Activated CD8-positive, alpha-beta T cell treated with anti-CD3 and anti-CD28 coated beads, Interleukin-2, amount 10 ng/mL, durations not matched to agents 7 days and 5 days (primary cell): ENCODE measurements around the gene CDKAL1. TPM values are rescaled to one million over a fixed set of nuclear protein-coding genes. Genes with fewer than 3 reads are reported as not detected.

ENCODE experiments used
- ATAC-seq: fragments of 150-1000 bp; cut with Tn5 transposase; one replicate; pipeline ENCODE4 v1.10.0; 2021; ENCODE audit warnings: moderate library complexity
- CTCF ChIA-PET: fragments of 350-600 bp; sonication (Branson Sonifier 250); formaldehyde crosslinking; loops from one replicate; lab custom pipeline; 2021; ENCODE audit warnings: antibody characterized with exemption; lab: Charles Lee
- POLR2A ChIA-PET: fragments of 350-600 bp; sonication (Branson Sonifier 250); formaldehyde crosslinking; loops from one replicate; lab custom pipeline; 2021; ENCODE audit warnings: antibody characterized with exemption; lab: Charles Lee
- DNase-seq: peaks from one replicate; pipeline ENCODE4 v3.0.0-alpha.2; 2020
- H3K27ac Mint-ChIP-seq: one replicate; pipeline ENCODE4 v1.8.0; 2021; ENCODE audit warnings: mild to moderate bottlenecking, mixed read lengths
- H3K27me3 Mint-ChIP-seq: one replicate; pipeline ENCODE4 v1.8.0; 2021; ENCODE audit warnings: low read depth, mixed read lengths
- H3K36me3 Mint-ChIP-seq: one replicate; pipeline ENCODE4 v1.8.0; 2021; ENCODE audit warnings: low read depth, mixed read lengths
- H3K4me1 Mint-ChIP-seq: one replicate; pipeline ENCODE4 v1.8.0; 2021; ENCODE audit warnings: low read depth, mixed read lengths
- H3K4me3 Mint-ChIP-seq: one replicate; pipeline ENCODE4 v1.8.0; 2021; ENCODE audit warnings: mild to moderate bottlenecking, mixed read lengths
- H3K9me3 Mint-ChIP-seq: one replicate; pipeline ENCODE4 v1.8.0; 2022; ENCODE audit warnings: mixed read lengths; ENCODE audit not compliant: insufficient read depth
- total RNA-seq, 2 experiments: library from RNA; stranded (reverse); gene quantifications; one replicate each; pipeline ENCODE4 v1.2.3, GENCODE V29; 2021

CDKAL1 gene
- total RNA-seq, 2 experiments from 2014 or later, result 24.3 to 25.2 TPM

GRCh38 chr6:20931093-20931492 is 396.8 kb downstream of the CDKAL1 start:
- DNase-seq, result no peak
- ChIA-PET CTCF (no interaction called here), POLR2A (no interaction called here)
- no peak overlapping the region for H3K27ac Mint-ChIP-seq
- H3K9me3 Mint-ChIP-seq, result no peaks in the 10 kb centered on the region
- H3K4me3 Mint-ChIP-seq, result no peak overlapping the region
- no peaks in the 10 kb centered on the region for H3K27me3 Mint-ChIP-seq
- H3K4me1 Mint-ChIP-seq, result no peaks in the 10 kb centered on the region
- no peaks in the 10 kb centered on the region for H3K36me3 Mint-ChIP-seq
- ATAC-seq, result no peak

DNA sequence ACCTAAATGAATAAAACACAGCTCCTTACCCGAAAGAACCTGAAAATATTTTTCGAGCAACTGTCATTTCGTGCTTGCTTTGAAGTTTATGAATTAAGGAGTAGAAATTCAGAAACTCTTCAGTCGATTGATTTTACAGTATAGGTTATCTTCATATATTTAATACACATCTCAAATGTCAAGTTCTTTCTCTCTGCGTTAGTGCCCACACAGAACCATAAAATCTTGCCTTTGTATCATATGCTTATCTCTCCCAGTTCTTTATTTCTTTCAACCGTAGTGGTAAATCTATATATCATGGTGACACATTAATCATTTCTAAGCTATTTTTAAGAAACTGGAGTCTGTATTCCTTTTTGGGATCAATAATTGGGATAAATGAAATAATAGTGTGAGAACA is 397.5 kb downstream of the CDKAL1 start:
- Mint-ChIP-seq H3K27ac (no peak overlapping the region), H3K9me3 (no peaks in the 10 kb centered on the region), H3K27me3 (no peaks in the 10 kb centered on the region), H3K4me1 (no peaks in the 10 kb centered on the region), H3K36me3 (no peaks in the 10 kb centered on the region), H3K4me3 (no peak overlapping the region)
- ChIA-PET POLR2A (no interaction called here), CTCF (no interaction called here)
- ATAC-seq (no peak), DNase-seq (no peak)

GRCh38 chr6:20932284-20932683 is 398.0 kb downstream of the CDKAL1 start:
- no peak for ATAC-seq
- POLR2A ChIA-PET, result no interaction called here
- Mint-ChIP-seq H3K4me3 (no peak overlapping the region), H3K9me3 (no peaks in the 10 kb centered on the region), H3K36me3 (peaks cover under 1% of the 10 kb centered on the region), H3K4me1 (no peaks in the 10 kb centered on the region), H3K27me3 (no peaks in the 10 kb centered on the region), H3K27ac (no peak overlapping the region)
- DNase-seq, result no peak
- CTCF ChIA-PET, result no interaction called here

- Mint-ChIP-seq H3K36me3 (peaks cover 3% of the 10 kb centered on the region), H3K27me3 (no peaks in the 10 kb centered on the region), H3K9me3 (no peaks in the 10 kb centered on the region), H3K4me3 (no peak overlapping the region), H3K27ac (no peak overlapping the region), H3K4me1 (no peaks in the 10 kb centered on the region)
- no peak for DNase-seq
- ChIA-PET CTCF (no interaction called here), POLR2A (no interaction called here)
- no peak for ATAC-seq
These were observed 399.0 kb downstream of the CDKAL1 start for GRCh38 chr6:20933057-20933788.

GRCh38 chr6:20936949-20937348 is 402.7 kb downstream of the CDKAL1 start:
- peaks cover 7% of the 10 kb centered on the region for H3K9me3 Mint-ChIP-seq
- CTCF ChIA-PET, result no interaction called here
- no peak overlapping the region for H3K27ac Mint-ChIP-seq
- no peaks in the 10 kb centered on the region for H3K4me1 Mint-ChIP-seq
- DNase-seq, result no peak
- H3K4me3 Mint-ChIP-seq, result no peak overlapping the region
- no peaks in the 10 kb centered on the region for H3K27me3 Mint-ChIP-seq
- peaks cover 3% of the 10 kb centered on the region for H3K36me3 Mint-ChIP-seq
- POLR2A ChIA-PET, result no interaction called here
- no peak for ATAC-seq

- H3K4me3 Mint-ChIP-seq, result no peak overlapping the region
- H3K4me1 Mint-ChIP-seq, result no peaks in the 10 kb centered on the region
- H3K9me3 Mint-ChIP-seq, result peaks cover 21% of the 10 kb centered on the region
- ATAC-seq, result no peak
- H3K36me3 Mint-ChIP-seq, result peaks cover 13% of the 10 kb centered on the region
- no peaks in the 10 kb centered on the region for H3K27me3 Mint-ChIP-seq
- CTCF ChIA-PET, result no interaction called here
- no peak for DNase-seq
- POLR2A ChIA-PET, result no interaction called here
- H3K27ac Mint-ChIP-seq, result no peak overlapping the region
These were observed 405.0 kb downstream of the CDKAL1 start for GRCh38 chr6:20939161-20939775.

GRCh38 chr6:20943040-20943627 is 408.9 kb downstream of the CDKAL1 start:
- H3K4me1 Mint-ChIP-seq, result peaks cover 8% of the 10 kb centered on the region
- DNase-seq (no peak), ATAC-seq (no peak)
- POLR2A ChIA-PET, result no interaction called here
- CTCF ChIA-PET, result no interaction called here
- no peaks in the 10 kb centered on the region for H3K27me3 Mint-ChIP-seq
- H3K4me3 Mint-ChIP-seq, result no peak overlapping the region
- peaks cover 21% of the 10 kb centered on the region for H3K9me3 Mint-ChIP-seq
- peaks cover 9% of the 10 kb centered on the region for H3K36me3 Mint-ChIP-seq
- H3K27ac Mint-ChIP-seq, result no peak overlapping the region

GRCh38 chr6:20943922-20944321 is 409.7 kb downstream of the CDKAL1 start:
- Mint-ChIP-seq H3K36me3 (peaks cover 9% of the 10 kb centered on the region), H3K4me3 (no peak overlapping the region), H3K27me3 (no peaks in the 10 kb centered on the region), H3K4me1 (peaks cover 8% of the 10 kb centered on the region), H3K9me3 (peaks cover 21% of the 10 kb centered on the region), H3K27ac (no peak overlapping the region)
- ChIA-PET CTCF (no interaction called here), POLR2A (no interaction called here)
- ATAC-seq (no peak), DNase-seq (no peak)

DNA sequence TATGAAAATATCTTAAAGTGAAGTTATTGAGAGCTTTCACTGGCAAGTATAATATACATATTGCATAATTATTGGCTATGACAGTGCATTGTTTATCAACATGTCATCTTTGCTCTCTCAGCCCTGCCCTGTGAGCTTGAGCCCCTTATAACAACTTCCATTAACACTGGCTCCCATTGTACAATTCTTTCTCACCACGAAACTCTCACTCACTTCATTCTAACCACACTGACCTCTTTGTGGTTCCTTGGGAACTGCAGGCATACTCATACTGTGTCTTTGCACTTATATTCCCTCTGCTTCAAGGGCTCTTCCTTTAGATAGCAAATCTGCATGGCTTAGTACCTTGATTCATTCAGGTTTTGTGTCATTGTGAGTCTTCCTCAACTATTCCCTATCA is 411.8 kb downstream of the CDKAL1 start:
- ChIA-PET CTCF (no interaction called here), POLR2A (no interaction called here)
- ATAC-seq, result peak; percentile 33

GRCh38 chr6:20946890-20947289 is 412.6 kb downstream of the CDKAL1 start:
- CTCF ChIA-PET, result no interaction called here
- Mint-ChIP-seq H3K9me3 (peaks cover 14% of the 10 kb centered on the region), H3K36me3 (peaks cover 11% of the 10 kb centered on the region), H3K27me3 (no peaks in the 10 kb centered on the region), H3K27ac (no peak overlapping the region), H3K4me1 (peaks cover 8% of the 10 kb centered on the region), H3K4me3 (no peak overlapping the region)
- POLR2A ChIA-PET, result no interaction called here
- no peak for ATAC-seq
- DNase-seq, result no peak

More for the DNA sequence above, 411.8 kb downstream of the CDKAL1 start:
- Mint-ChIP-seq H3K9me3 (peaks cover 21% of the 10 kb centered on the region), H3K4me3 (no peak overlapping the region), H3K27me3 (no peaks in the 10 kb centered on the region), H3K4me1 (peaks cover 8% of the 10 kb centered on the region), H3K27ac (no peak overlapping the region), H3K36me3 (peaks cover 11% of the 10 kb centered on the region)
- DNase-seq, result no peak

GRCh38 chr6:20947977-20948376 is 413.7 kb downstream of the CDKAL1 start:
- CTCF ChIA-PET, result interaction anchor here (0.6 to 0.7 kb wide), 2 partner anchors 29 to 325 kb away, joined by 3 read pairs; no protein-coding TSS in a partner anchor
- Mint-ChIP-seq H3K27me3 (no peaks in the 10 kb centered on the region), H3K4me1 (peaks cover 8% of the 10 kb centered on the region), H3K4me3 (no peak overlapping the region), H3K9me3 (peaks cover 12% of the 10 kb centered on the region), H3K27ac (no peak overlapping the region), H3K36me3 (peaks cover 9% of the 10 kb centered on the region)
- POLR2A ChIA-PET, result no interaction called here
- DNase-seq (no peak), ATAC-seq (no peak)

GRCh38 chr6:20948556-20948955 is 414.3 kb downstream of the CDKAL1 start:
- no peak for ATAC-seq
- POLR2A ChIA-PET, result no interaction called here
- no peak for DNase-seq
- no peak overlapping the region for H3K27ac Mint-ChIP-seq
- H3K4me3 Mint-ChIP-seq, result no peak overlapping the region
- H3K36me3 Mint-ChIP-seq, result peaks cover 5% of the 10 kb centered on the region
- no peaks in the 10 kb centered on the region for H3K27me3 Mint-ChIP-seq
- H3K9me3 Mint-ChIP-seq, result peaks cover 7% of the 10 kb centered on the region
- peaks cover 8% of the 10 kb centered on the region for H3K4me1 Mint-ChIP-seq
- CTCF ChIA-PET, result interaction anchor here (0.6 to 0.7 kb wide), 2 partner anchors 28 to 325 kb away, joined by 3 read pairs; no protein-coding TSS in a partner anchor
